ELF-1 (cell line): ENCODE data around the gene ACOT4.
"Not testable (repeated sequence)": the region's sequence is repeated elsewhere in the genome, so short reads cannot be mapped to it uniquely, and the experiment has no call there.

ENCODE experiments used
- DNase-seq: peaks from one replicate; pipeline ENCODE4 v3.0.0-alpha.2; 2016; ENCODE audit warnings: low read depth, low spot score

ACOT4 gene, protein sequence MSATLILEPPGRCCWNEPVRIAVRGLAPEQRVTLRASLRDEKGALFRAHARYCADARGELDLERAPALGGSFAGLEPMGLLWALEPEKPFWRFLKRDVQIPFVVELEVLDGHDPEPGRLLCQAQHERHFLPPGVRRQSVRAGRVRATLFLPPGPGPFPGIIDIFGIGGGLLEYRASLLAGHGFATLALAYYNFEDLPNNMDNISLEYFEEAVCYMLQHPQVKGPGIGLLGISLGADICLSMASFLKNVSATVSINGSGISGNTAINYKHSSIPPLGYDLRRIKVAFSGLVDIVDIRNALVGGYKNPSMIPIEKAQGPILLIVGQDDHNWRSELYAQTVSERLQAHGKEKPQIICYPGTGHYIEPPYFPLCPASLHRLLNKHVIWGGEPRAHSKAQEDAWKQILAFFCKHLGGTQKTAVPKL

DNA sequence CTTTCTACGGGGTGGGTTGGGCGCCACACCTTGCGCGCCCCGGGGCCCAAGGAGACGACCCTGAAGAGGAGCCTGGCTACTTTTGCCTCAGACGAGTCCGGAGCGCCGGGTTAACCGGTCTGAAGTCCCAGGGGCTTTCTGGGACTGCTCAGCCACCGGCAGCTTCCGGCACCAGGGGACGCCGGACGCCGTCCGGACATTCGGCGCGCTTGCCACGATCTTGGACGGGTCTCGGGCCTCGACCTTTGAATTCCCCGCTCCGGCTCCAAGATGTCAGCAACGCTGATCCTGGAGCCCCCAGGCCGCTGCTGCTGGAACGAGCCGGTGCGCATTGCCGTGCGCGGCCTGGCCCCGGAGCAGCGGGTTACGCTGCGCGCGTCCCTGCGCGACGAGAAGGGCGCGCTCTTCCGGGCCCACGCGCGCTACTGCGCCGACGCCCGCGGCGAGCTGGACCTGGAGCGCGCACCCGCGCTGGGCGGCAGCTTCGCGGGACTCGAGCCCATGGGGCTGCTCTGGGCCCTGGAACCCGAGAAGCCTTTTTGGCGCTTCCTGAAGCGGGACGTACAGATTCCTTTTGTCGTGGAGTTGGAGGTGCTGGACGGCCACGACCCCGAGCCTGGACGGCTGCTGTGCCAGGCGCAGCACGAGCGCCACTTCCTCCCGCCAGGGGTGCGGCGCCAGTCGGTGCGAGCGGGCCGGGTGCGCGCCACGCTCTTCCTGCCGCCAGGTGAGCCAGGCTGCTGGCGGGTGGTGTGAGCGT lies at the start of gene ACOT4:
TSS of gene ACOT4 (plus strand) at position 184 of the 760 bp plus-strand sequence. CDS start at position 271, 87 bp downstream.
- peak; percentile 71 for DNase-seq

DNA sequence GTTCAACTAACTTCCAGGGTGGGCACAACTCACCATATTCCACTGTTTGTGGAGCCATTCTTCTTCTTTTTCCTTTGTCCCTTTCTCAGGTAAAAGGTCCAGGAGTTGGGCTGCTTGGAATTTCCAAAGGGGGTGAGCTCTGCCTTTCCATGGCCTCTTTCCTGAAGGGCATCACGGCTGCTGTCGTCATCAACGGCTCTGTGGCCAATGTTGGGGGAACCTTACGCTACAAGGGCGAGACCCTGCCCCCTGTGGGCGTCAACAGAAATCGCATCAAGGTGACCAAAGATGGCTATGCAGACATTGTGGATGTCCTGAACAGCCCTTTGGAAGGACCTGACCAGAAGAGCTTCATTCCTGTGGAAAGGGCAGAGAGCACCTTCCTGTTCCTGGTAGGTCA lies 48.7 kb upstream of the ACOT4 start:
- DNase-seq = not testable (repeated sequence)

DNA sequence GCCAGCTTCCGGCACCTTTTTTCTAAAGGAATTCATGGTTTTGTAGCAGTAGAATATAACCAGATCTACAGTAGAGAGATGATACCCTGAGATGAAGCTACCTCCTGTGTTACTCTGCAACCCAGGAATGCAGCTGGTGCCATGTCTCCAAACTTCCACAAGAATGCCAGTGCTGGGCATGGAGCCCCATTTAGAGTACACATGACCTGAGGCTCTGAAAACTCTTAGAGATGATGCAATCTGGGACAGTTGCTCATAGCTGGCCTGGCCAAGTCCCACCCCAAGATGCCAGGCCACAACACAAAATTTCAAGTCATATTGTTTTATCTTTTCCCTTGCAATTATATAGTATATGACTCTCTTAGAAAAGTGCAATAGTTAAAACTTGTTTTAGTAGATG lies 46.3 kb upstream of the ACOT4 start:
- not testable (repeated sequence) for DNase-seq

DNA sequence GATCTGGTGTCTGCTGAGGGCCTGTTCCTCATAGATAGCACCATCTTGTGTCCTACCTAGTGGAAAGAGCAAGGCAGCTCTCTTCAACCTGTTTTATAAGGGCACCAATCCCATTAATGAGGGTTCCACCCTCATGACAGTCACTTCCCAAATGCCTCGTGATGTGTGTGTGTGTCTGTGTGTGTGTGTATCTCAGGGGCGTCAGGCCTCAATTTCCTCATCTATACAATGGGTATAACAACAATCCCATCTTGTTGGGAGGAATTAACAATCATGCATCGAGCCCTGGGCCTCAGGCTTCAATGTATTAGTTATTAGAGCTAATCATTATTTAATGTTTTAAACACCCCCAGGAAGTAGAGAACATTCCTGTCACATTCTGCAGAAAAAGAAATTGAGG lies 42.6 kb upstream of the ACOT4 start:
- DNase-seq = not testable (repeated sequence)

DNA sequence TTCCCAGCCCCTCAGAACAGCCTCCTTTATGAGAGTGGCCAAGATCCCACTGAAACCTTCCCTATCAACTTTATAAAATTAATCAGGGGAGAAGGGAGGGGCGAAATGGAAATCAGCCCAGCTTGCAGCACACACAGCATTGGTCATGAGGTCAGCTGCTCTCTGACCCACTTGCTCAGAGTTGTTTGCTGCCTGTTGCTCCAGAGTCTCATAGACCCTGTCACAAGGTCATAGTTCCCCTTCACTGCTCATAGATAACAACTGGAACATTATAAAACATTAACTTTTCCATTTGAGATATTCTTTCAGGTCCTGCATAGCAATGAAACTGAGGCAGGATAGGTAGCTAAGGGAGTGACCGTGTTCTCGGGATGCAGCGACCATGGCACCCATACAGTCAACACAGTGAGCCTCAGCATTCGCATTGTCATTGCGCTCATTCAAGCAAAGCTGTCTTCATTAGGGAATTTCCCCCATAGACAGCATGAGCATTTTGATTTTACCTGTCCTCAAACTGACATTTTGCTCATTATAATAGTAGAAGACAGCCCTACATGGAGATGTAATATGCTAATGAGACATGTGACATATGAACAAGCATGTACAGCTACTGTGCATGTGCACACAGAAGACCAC lies 41.7 kb upstream of the ACOT4 start:
- not testable (repeated sequence) for DNase-seq

DNA sequence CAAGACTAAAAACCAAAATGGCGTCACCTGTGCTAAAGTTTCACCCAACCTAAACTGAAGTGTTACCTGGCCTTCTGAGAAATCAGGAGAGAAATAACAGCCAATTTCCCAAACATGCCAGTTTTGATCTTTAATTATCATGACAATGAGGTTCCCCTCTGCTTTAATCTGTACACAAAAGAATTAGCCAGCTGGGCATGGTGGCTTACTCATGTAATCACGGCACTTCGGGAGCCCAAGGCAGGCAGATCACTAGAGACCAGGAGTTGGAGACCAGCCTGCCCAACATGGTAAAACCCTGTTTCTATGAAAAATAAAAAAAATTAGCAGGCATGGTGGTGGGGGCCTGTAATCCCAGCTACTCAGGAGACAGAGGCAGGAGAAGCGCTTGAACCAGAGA lies 37.8 kb upstream of the ACOT4 start:
- no peak for DNase-seq

DNA sequence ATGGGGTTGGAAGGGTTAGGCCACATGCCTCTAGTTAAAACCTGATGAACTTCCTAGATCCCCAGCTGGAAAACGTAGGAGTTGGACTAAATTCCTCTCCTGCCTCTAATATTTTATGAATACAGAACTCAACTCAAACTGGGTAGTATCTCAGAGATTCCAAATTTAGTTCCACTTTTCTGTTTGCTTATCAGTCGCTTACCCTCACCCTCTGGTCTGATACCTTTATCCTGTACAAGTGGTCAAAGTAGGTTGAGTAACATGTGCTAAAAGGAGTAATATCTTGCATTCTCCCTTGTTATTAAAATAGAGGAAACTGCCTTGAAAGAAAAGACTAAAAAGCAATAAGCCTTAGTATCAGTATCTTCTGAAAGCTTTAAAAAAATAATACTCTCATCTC lies 34.5 kb upstream of the ACOT4 start:
- DNase-seq = not testable (repeated sequence)

DNA sequence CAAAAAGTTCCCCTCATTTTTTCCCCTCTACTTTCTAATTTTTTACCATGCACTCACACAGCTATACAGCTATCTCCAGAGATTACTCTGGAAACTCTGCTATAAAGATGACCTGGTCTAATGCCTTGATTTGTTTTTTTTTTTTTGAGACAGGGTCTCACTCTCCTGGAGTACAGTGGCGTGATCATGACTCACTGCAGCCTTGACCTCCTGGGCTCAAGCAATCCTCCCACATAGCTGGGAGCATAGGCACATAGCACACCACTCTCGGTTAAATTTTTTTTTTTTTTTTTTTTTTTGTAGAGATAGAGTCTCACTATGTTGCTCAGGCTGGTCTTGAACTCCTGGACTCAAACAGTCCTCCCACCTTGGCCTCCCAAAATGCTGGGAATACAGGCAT lies 33.4 kb upstream of the ACOT4 start:
- DNase-seq = not testable (repeated sequence)

DNA sequence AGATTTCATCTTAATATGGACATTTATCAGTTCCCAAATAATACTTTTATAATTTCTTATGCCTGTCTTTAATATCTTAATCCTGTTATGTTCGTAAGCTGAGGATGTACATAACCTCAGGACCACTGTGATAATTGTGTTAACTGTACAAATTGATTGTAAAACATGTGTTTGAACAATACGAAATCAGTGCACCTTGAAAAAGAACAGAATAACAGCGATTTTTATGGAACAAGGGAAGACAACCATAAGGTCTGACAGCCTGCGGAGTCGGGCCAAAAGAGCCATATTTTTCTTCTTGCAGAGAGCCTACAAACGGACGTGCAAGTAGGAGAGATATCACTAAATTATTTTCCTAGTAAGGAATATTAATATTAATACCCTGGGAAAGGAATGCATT lies 29.4 kb upstream of the ACOT4 start:
- not testable (repeated sequence) for DNase-seq

DNA sequence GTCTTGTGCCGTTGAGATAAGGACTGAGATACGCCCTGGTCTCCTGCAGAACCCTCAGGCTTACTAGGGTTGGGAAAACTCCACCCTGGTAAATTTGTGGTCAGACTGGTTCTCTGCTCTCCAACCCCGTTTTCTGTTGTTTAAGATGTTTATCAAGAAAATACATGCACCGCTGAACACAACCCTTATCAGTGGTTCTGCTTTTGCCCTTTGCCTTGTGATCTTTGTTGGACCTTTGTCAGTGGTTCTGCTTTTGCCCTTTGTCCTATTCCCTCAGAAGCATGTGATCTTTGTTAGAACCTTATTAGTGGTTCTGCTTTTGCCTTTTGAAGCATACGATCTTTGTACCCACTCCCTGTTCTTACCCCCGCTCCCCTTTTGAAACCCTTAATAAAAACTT lies 29.0 kb upstream of the ACOT4 start:
- DNase-seq = peak; percentile 21

DNA sequence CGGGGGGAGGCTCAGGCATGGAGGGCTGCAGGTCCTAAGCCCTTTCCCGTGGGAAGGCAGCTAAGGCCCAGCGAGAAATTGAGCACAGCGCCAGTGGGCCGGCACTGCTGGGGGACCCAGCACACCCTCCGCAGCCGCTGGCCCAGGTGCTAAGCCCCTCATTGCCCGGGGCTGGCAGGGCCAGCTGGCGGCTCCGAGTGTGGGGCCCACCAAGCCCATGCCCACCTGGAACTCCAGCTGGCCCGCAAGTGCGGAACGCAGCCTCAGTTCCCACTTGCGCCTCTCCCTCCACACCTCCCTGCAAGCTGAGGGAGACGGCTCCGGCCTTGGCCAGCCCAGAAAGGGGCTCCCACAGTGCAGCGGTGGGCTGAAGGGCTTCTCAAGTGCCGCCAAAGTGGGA lies 25.2 kb upstream of the ACOT4 start:
- not testable (repeated sequence) for DNase-seq

DNA sequence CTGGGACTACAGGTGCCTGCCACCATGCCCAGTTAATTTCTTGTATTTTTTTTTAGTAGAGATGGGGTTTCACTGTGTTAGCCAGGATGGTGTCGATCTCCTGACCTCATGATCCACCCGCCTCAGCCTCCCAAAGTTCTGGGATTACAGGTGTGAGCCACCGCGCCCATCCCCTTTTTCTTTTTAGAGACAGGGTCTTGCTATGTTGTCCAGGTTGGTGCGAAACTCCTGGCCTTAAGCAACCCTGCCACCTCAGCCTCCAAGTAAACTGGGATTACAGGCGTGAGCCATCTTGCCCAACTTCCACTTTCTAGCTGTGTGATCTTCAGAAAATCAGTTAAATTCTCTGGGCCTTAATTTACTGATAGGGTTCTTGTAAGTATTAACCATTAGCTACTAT lies 24.7 kb upstream of the ACOT4 start:
- not testable (repeated sequence) for DNase-seq

DNA sequence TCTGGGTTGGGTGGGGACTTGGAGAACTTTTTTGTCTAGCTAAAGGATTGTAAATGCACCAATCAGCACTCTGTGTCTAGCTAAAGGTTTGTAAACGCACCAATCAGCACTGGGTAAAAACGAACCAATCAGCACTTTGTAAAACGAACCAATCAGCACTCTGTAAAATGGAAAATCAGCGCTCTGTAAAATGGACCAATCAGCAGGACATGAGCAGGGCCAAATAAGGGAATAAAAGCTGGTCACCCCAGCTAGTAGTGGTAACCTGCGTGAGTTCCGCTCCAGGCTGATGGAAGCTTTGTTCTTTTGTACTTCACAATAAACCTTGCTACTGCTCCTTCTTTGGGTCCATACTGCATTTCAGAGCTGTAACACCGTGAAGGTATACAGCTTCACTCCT lies 24.3 kb upstream of the ACOT4 start:
- DNase-seq = no peak

DNA sequence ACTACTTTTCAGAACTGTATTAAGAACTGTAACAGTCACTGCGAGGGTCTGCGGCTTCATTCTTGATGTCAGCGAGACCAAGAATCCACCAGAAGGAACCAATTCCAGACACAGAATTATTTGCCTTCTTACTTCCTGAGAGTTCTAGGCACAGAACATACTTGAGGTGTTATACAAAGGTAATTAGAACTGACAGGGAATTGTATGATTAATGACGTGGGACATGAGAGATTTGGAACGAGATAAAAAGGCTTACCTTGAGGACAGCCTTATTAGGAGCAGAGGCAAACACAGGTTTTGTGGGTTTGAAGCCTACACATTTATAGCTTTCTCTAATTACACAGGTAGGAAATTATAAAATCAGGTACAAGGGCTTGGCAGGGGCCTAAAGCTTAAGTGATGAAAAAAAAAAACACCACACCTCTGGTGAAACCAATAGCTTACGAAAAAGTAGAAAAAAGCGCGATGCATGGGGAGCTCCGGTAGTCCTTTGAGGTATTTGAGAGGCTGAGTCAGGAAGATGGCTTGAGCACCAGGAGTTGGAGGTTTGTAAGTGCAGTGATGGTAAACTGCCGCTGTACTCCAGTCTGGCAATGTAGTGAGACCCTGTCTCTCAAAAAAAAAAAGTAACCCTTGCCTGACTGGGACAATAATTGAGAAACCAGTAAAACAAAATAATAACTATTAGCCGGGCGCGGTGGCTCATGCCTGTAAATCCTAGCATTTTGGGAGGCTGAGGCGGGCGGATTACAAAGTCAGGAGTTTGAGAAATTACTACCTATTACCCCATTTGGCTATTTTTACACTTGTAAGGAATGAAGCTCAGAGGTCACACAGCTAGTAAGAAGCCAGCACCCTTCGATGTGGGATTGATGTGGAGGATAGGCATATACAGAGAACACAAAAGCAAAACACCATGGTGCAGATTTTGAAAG lies 23.5 kb upstream of the ACOT4 start:
- DNase-seq = peak; percentile 19

DNA sequence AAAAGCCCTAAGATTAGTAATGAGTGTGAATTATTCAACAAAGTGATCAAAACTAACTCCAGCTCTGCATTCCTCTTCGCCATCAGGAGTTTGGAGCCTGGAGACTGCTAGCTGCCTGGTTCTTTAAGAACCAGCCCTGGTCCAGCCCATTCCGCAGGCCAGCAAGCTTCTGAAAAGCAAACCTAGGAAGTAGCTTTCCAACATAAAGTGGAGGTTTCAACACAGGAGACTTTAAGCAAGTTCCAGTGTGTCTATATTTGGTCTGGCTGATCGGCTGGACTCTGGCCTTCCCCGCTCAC lies 22.8 kb upstream of the ACOT4 start:
- not testable (repeated sequence) for DNase-seq

DNA sequence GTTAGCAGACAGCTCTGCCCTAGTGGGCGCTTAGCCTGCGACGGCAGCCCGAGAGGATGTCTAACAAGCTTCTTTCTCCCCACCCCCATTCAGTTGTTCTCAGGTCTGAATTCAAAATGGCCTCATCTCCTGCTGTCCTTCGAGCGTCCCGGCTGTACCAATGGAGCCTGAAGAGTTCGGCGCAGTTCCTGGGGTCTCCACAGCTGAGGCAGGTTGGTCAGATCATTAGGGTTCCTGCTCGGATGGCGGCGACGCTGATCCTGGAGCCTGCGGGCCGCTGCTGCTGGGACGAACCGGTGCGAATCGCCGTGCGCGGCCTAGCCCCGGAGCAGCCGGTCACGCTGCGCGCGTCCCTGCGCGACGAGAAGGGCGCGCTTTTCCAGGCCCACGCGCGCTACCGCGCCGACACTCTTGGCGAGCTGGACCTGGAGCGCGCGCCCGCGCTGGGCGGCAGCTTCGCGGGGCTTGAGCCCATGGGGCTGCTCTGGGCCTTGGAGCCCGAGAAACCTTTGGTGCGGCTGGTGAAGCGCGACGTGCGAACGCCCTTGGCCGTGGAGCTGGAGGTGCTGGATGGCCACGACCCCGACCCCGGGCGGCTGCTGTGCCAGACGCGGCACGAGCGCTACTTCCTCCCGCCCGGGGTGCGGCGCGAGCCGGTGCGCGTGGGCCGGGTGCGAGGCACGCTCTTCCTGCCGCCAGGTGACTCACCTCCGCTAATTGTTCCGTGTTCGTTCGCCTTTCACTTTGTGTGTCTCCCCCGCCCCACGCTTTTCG lies 22.3 kb upstream of the ACOT4 start, which contains the start of gene ACOT2:
TSS of gene ACOT2 (plus strand) at position 29 of the 774 bp plus-strand sequence. CDS start at position 57, 28 bp downstream.
- peak; percentile 81 for DNase-seq

DNA sequence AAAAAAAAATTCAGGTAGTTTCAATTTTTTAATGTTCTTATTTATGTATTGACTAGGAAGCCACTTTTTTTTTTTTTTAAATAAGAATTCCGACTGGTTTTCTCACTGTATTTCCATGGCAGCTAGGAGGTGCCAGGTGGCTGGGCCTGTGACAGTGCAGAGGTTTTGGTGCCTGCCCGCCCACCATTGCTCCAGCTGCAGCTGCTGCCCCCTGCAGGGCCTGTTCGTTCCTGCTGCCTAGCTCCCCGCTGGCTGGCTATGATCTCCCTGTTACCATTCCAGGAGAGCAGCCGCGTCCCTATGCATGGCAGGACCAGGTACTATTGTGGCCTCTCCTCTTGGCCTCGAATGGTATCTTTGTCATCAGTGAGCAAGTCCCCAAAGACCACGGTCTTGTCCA lies 20.8 kb upstream of the ACOT4 start:
- DNase-seq = peak; percentile 89

DNA sequence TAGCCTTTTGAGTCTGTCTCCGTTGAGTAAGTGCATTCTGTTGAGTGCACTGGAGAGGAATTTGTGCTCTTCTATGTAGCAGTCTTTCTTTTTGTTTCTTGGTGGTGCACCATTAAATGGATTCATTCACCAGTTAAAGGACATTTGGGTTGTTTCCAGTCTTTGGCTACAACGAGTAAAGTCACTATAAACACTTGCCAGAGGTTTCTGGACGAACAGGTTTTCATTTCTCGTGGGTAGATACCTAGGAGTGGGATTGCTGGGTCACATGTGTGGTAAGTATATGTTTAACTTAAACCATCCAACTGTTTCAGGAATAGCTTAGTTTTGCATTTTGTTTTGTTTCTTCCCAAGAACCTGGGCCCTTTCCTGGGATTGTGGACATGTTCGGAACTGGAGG lies 18.6 kb upstream of the ACOT4 start:
- DNase-seq = not testable (repeated sequence)

DNA sequence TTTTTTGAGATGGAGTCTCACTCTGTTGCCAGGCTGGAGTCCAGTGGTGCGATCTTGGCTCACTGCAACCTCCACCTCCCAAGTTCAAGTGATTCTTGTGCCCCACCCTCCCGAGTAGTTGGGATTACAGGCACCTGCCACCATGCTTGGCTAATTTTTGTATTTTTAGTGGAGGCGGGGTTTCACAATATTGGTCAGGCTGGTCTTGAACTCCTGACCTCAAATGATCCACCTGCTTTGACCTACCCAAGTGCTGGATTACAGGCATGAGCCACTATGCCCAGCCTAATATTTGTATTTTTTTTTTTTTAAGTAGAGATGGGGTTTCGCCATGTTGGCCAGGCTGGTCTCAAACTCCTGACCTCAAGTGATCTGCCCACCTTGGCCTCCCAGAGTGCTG lies 17.9 kb upstream of the ACOT4 start:
- not testable (repeated sequence) for DNase-seq

DNA sequence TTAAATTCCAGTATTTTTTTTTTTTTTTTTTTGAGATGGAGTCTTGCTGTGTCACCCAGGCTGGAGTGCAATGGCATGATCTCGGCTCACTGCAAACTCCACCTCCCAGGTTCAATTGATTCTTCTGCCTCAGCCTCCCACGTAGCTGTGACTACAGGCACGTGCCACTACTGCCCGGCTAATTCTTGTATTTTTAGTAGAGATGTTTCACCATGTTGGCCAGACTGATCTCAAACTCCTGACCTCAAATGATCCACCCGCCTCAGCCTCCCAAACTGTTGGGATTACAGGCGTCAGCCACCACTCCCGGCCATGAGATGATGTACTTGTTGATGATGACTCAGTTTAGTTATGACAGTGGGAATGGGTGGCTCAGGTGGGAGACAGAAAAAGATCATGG lies 17.4 kb upstream of the ACOT4 start:
- DNase-seq = not testable (repeated sequence)
